ENCODE results near the gene SPDYE1.
"Not testable (repeated sequence)": the region's sequence is repeated elsewhere in the genome, so short reads cannot be mapped to it uniquely, and the experiment has no call there.

Gene SPDYE1

GRCh38 chr7:43994681-43995080 is 3.0 kb upstream of the SPDYE1 start:
- FAIRE-seq: not testable (repeated sequence)

GRCh38 chr7:44012081-44012480 is 14.4 kb downstream of the SPDYE1 start:
- not testable (repeated sequence) for FAIRE-seq

GRCh38 chr7:44015090-44015489 is 17.4 kb downstream of the SPDYE1 start:
- FAIRE-seq: not testable (repeated sequence)

GRCh38 chr7:44018857-44019807 is 21.4 kb downstream of the SPDYE1 start:
- FAIRE-seq: not testable (repeated sequence)

- not testable (repeated sequence) for FAIRE-seq
Measured at GRCh38 chr7:44019825-44020224, 22.1 kb downstream of the SPDYE1 start.

- not testable (repeated sequence) for FAIRE-seq
Measured at GRCh38 chr7:44022069-44022468, 24.4 kb downstream of the SPDYE1 start.

GRCh38 chr7:44022796-44023467 is 25.2 kb downstream of the SPDYE1 start:
- FAIRE-seq: not testable (repeated sequence)

- not testable (repeated sequence) for FAIRE-seq
Measured at GRCh38 chr7:44029433-44029832, 31.7 kb downstream of the SPDYE1 start.

- not testable (repeated sequence) for FAIRE-seq
Measured at GRCh38 chr7:44030029-44030428, 32.3 kb downstream of the SPDYE1 start.

GRCh38 chr7:44031319-44031718 is 33.6 kb downstream of the SPDYE1 start:
- FAIRE-seq: not testable (repeated sequence)

- FAIRE-seq: not testable (repeated sequence)
Measured at GRCh38 chr7:44032031-44032430, 34.3 kb downstream of the SPDYE1 start.

- FAIRE-seq: not testable (repeated sequence)
Measured at GRCh38 chr7:44033971-44034844, 36.5 kb downstream of the SPDYE1 start.

- FAIRE-seq: not testable (repeated sequence)
Measured at GRCh38 chr7:44036364-44036763, 38.7 kb downstream of the SPDYE1 start.

- not testable (repeated sequence) for FAIRE-seq
Measured at GRCh38 chr7:44037951-44038350, 40.3 kb downstream of the SPDYE1 start.

- not testable (repeated sequence) for FAIRE-seq
Measured at GRCh38 chr7:44038553-44038952, 40.9 kb downstream of the SPDYE1 start.

- not testable (repeated sequence) for FAIRE-seq
Measured at GRCh38 chr7:44038961-44039558, 41.4 kb downstream of the SPDYE1 start.

- FAIRE-seq: not testable (repeated sequence)
Measured at GRCh38 chr7:44039800-44040492, 42.2 kb downstream of the SPDYE1 start.

GRCh38 chr7:44040493-44040891 is 42.8 kb downstream of the SPDYE1 start:
- not testable (repeated sequence) for FAIRE-seq

- no peak for FAIRE-seq
Measured at GRCh38 chr7:44042221-44042620, 44.5 kb downstream of the SPDYE1 start.

- no peak for FAIRE-seq
Measured at GRCh38 chr7:44043902-44044301, 46.2 kb downstream of the SPDYE1 start.
